Bronchial epithelial cell (primary cell): ENCODE results near the gene GALNT10. TPM values are rescaled to one million over a fixed set of nuclear protein-coding genes. Genes with fewer than 3 reads are reported as not detected.
A peak's percentile ranks its signal among the peaks of the same experiment; 100 is the strongest.

Experiments
- DNase-seq: peaks from one replicate; pipeline ENCODE4 v3.0.0-alpha.2; 2010; ENCODE audit warnings: low read depth
- FAIRE-seq: peaks from 2 replicates; lab custom pipeline; 2011; peaks lifted over from hg19 to GRCh38; lab: Jason Lieb, UNC
- H3K27me3 ChIP-seq: 2 replicates; pipeline ENCODE4 v1.5.1; 2011; ENCODE audit warnings: low read length; ENCODE audit not compliant: control insufficient read depth, insufficient read depth
- H3K36me3 ChIP-seq: 2 replicates; pipeline ENCODE4 v1.5.1; 2011; ENCODE audit warnings: low read length; ENCODE audit not compliant: control insufficient read depth, insufficient read depth
- H3K4me3 ChIP-seq: 2 replicates; pipeline ENCODE4 v1.5.1; 2011; ENCODE audit warnings: mild to moderate bottlenecking, low read depth, low read length, control low read depth
- CTCF ChIP-seq: IDR thresholded peaks from 2 replicates; pipeline ENCODE4 v1.5.1; 2011; ENCODE audit warnings: mild to moderate bottlenecking, moderate library complexity, low read length, control low read depth, inconsistent platforms; ENCODE audit not compliant: insufficient read depth, severe bottlenecking
- total RNA-seq: library from RNA; depleted of rRNA; stranded (reverse); fragments of >200 nt; gene quantifications from 2 replicates; pipeline ENCODE4 v1.2.1, GENCODE V29; 2014

The GALNT10 gene
- total RNA-seq, 1 donor from 2014 or later, result 3.9 TPM

- TF ChIP-seq CTCF, result no peak
- FAIRE-seq, result no peak
Observed at GRCh38 chr5:154403776-154404387, 213.3 kb downstream of the GALNT10 start.

GRCh38 chr5:154405078-154405792 lies 214.7 kb downstream of the GALNT10 start:
- Histone ChIP-seq H3K36me3 (peaks cover 1% of the 10 kb centered on the region), H3K27me3 (no peaks in the 10 kb centered on the region), H3K4me3 (peak overlapping the region; percentile 31)
- TF ChIP-seq CTCF, result peak; percentile 95
- DNase-seq, result peak; percentile 43
- peak; percentile 18 for FAIRE-seq

More at GRCh38 chr5:154403776-154404387, 213.3 kb downstream of the GALNT10 start:
- no peak overlapping the region for H3K4me3 ChIP-seq
- no peaks in the 10 kb centered on the region for H3K36me3 ChIP-seq
- DNase-seq, result no peak
- H3K27me3 ChIP-seq, result no peaks in the 10 kb centered on the region

- Histone ChIP-seq H3K36me3 (peaks cover 1% of the 10 kb centered on the region), H3K4me3 (no peak overlapping the region), H3K27me3 (no peaks in the 10 kb centered on the region)
- DNase-seq, result peak; percentile 40
- FAIRE-seq, result no peak
- TF ChIP-seq CTCF, result no peak
Observed at GRCh38 chr5:154406231-154406630, 215.7 kb downstream of the GALNT10 start.

- no peaks in the 10 kb centered on the region for H3K27me3 ChIP-seq
- no peak overlapping the region for H3K4me3 ChIP-seq
- no peak for FAIRE-seq
- no peak for TF ChIP-seq CTCF
- no peak for DNase-seq
- H3K36me3 ChIP-seq, result peaks cover 1% of the 10 kb centered on the region
Observed at GRCh38 chr5:154406826-154407225, 216.3 kb downstream of the GALNT10 start.

- no peak for DNase-seq
- Histone ChIP-seq H3K4me3 (no peak overlapping the region), H3K27me3 (no peaks in the 10 kb centered on the region), H3K36me3 (peaks cover 1% of the 10 kb centered on the region)
- no peak for TF ChIP-seq CTCF
- FAIRE-seq, result no peak
Observed at GRCh38 chr5:154408811-154409210, 218.3 kb downstream of the GALNT10 start.
